IMR-90 (cell line): Measurements from ENCODE around the gene NEUROD4. TPM values are rescaled to one million over a fixed set of nuclear protein-coding genes. Genes with fewer than 3 reads are reported as not detected.
A peak's percentile ranks its signal among the peaks of the same experiment; 100 is the strongest.

Experiments
- ATAC-seq: fragments of 200-7000 bp; cut with Tn5 transposase; 2 replicates; pipeline ENCODE4 v1.9.1; 2020; ENCODE audit warnings: low read depth, mild to moderate bottlenecking, moderate library complexity
- Bru-seq: library from RNA; stranded (reverse); fragments of 400-500 nt; gene quantifications from one replicate; lab custom pipeline; 2021; lab: Mats Ljungman, UMichigan
- BruChase-seq, 2 experiments: library from RNA; stranded (reverse); fragments of 400-500 nt; gene quantifications; one replicate each; lab custom pipeline; 2021; lab: Mats Ljungman, UMichigan
- BruUV-seq: library from RNA; stranded (reverse); fragments of 400-500 nt; replicated peaks from 2 replicates; lab custom pipeline; 2021; lab: Mats Ljungman, UMichigan
- CTCF ChIA-PET: fragments of 300-600 bp; formaldehyde crosslinking; extraction: SDS; loops from one replicate; lab custom pipeline; 2021; ENCODE audit warnings: antibody characterized with exemption; lab: Yijun Ruan, JAX
- POLR2A ChIA-PET: fragments of 300-600 bp; sonication (Branson Sonifier 250); formaldehyde crosslinking; loops from one replicate; lab custom pipeline; 2022; ENCODE audit warnings: antibody characterized with exemption; ENCODE audit not compliant: unreplicated experiment; lab: Charles Lee
- DNase-seq: peaks from one replicate; pipeline ENCODE4 v3.0.0; 2013
- H2AFZ ChIP-seq: replicated peaks from 2 replicates; pipeline ENCODE3; 2013; ENCODE audit warnings: low read length, mild to moderate bottlenecking; ENCODE audit not compliant: poor library complexity
- H2AK5ac ChIP-seq: 2 replicates; pipeline ENCODE4 v1.6.1; 2013; ENCODE audit warnings: low read depth, low read length, inconsistent platforms
- H2AK9ac ChIP-seq: replicated peaks from 2 replicates; pipeline ENCODE3; 2013; ENCODE audit warnings: mild to moderate bottlenecking, low read depth, low read length, moderate library complexity; ENCODE audit not compliant: poor library complexity
- H2BK120ac ChIP-seq: 2 replicates; pipeline ENCODE4 v1.6.1; 2013; ENCODE audit warnings: low read depth, low read length, inconsistent platforms
- H2BK15ac ChIP-seq: 3 replicates; pipeline ENCODE4 v1.6.1; 2013; ENCODE audit warnings: low read depth, low read length, inconsistent platforms
- H2BK20ac ChIP-seq: 2 replicates; pipeline ENCODE4 v1.6.1; 2013; ENCODE audit warnings: low read depth, mild to moderate bottlenecking, inconsistent platforms, low read length, moderate library complexity
- H2BK5ac ChIP-seq: 2 replicates; pipeline ENCODE4 v1.6.1; 2013; ENCODE audit warnings: mild to moderate bottlenecking, low read depth, low read length, inconsistent platforms; ENCODE audit not compliant: poor library complexity, severe bottlenecking
- H3K14ac ChIP-seq: replicated peaks from 2 replicates; pipeline ENCODE4 v1.6.1; 2013; ENCODE audit warnings: low read depth, low read length, inconsistent platforms
- H3K18ac ChIP-seq: 2 replicates; pipeline ENCODE4 v1.6.1; 2013; ENCODE audit warnings: low read depth, low read length, control low read depth
- H3K23ac ChIP-seq: 2 replicates; pipeline ENCODE4 v1.6.1; 2013; ENCODE audit warnings: low read depth, low read length, inconsistent platforms
- H3K27ac ChIP-seq: 2 replicates; pipeline ENCODE4 v1.5.1; 2013; ENCODE audit warnings: mild to moderate bottlenecking, control low read depth, low read length; ENCODE audit not compliant: insufficient read depth
- H3K27me3 ChIP-seq: 2 replicates; pipeline ENCODE4 v1.6.1; 2013; ENCODE audit warnings: low read length; ENCODE audit not compliant: control insufficient read depth, insufficient read depth
- H3K36me3 ChIP-seq: 2 replicates; pipeline ENCODE4 v1.6.1; 2013; ENCODE audit warnings: low read length, mixed read lengths; ENCODE audit not compliant: control insufficient read depth, insufficient read depth
- H3K4ac ChIP-seq: 2 replicates; pipeline ENCODE4 v1.6.1; 2013; ENCODE audit warnings: low read depth, low read length, inconsistent platforms
- H3K4me1 ChIP-seq: 2 replicates; pipeline ENCODE4 v1.6.1; 2013; ENCODE audit warnings: low read length, mixed read lengths; ENCODE audit not compliant: control insufficient read depth, insufficient read depth
- H3K4me2 ChIP-seq: 2 replicates; pipeline ENCODE4 v1.6.1; 2013; ENCODE audit warnings: low read depth, mild to moderate bottlenecking, control low read depth, low read length, moderate library complexity
- H3K4me3 ChIP-seq: 2 replicates; pipeline ENCODE4 v1.5.1; 2013; ENCODE audit warnings: low read depth, mild to moderate bottlenecking, control low read depth, low read length, moderate library complexity; ENCODE audit not compliant: insufficient read depth
- H3K56ac ChIP-seq: 2 replicates; pipeline ENCODE4 v1.6.1; 2013; ENCODE audit warnings: low read length, inconsistent platforms; ENCODE audit not compliant: insufficient read depth; ENCODE audit errors: extremely low read depth
- H3K79me1 ChIP-seq, 2 experiments: 2 replicates each; pipeline ENCODE4 v1.6.1; 2013; ENCODE audit warnings: low read length in 2 of 2, inconsistent platforms in 1 of 2, low read depth in 1 of 2
- H3K9ac ChIP-seq: 2 replicates; pipeline ENCODE4 v1.6.1; 2013; ENCODE audit warnings: low read depth, low read length, control low read depth
- H3K9me1 ChIP-seq: 2 replicates; pipeline ENCODE4 v1.6.1; 2013; ENCODE audit warnings: low read length, inconsistent platforms; ENCODE audit not compliant: insufficient read depth
- H3K9me3 ChIP-seq: 2 replicates; pipeline ENCODE4 v1.6.1; 2013; ENCODE audit warnings: low read length; ENCODE audit not compliant: control insufficient read depth, insufficient read depth
- H4K20me1 ChIP-seq: 2 replicates; pipeline ENCODE4 v1.6.1; 2013; ENCODE audit warnings: low read length, inconsistent platforms; ENCODE audit not compliant: insufficient read depth
- H4K5ac ChIP-seq: 2 replicates; pipeline ENCODE4 v1.6.1; 2013; ENCODE audit warnings: mild to moderate bottlenecking, low read depth, low read length, control low read depth
- H4K8ac ChIP-seq, 2 experiments: 2 replicates each; pipeline ENCODE4 v1.6.1; 2013; ENCODE audit warnings: low read depth in 2 of 2, low read length in 2 of 2, control low read depth in 1 of 2, inconsistent platforms in 1 of 2
- H4K91ac ChIP-seq: 2 replicates; pipeline ENCODE4 v1.6.1; 2013; ENCODE audit warnings: low read depth, low read length, inconsistent platforms; ENCODE audit not compliant: insufficient read depth
- NFE2L2 ChIP-seq: fragments of 150-350 bp; IDR thresholded peaks from 2 replicates; pipeline ENCODE4 v1.6.1; 2016; ENCODE audit warnings: low read depth, mild to moderate bottlenecking, low read length
- RCOR1 ChIP-seq: IDR thresholded peaks from 2 replicates; pipeline ENCODE4 v1.6.1; 2012; ENCODE audit warnings: mild to moderate bottlenecking, low read length, improper control_type of control experiment; ENCODE audit not compliant: insufficient replicate concordance
- WGBS, 2 experiments: methylation state at CpG; one replicate each; pipeline versions ENCODE4 v1.1.5 to v1.1.7; 2013; ENCODE audit warnings: missing lambda C conversion rate in 2 of 2; ENCODE audit not compliant: insufficient read length in 1 of 2; ENCODE audit errors: extremely low coverage in 2 of 2; 5-methylcytosine and 5-hydroxymethylcytosine counted together
- dilution Hi-C: fragments of 300-500 bp; cut with HindIII; formaldehyde crosslinking; loops from one replicate; pipeline ENCODE4 v1.14.3; 2018; ENCODE audit warnings: low sequenced_read_pairs; ENCODE audit not compliant: unreplicated experiment
- in situ Hi-C: fragments of 300-500 bp; cut with MboI; formaldehyde crosslinking; loops from 3 replicates; pipeline ENCODE4 v1.14.3; 2019; ENCODE audit warnings: low sequenced_read_pairs, inconsistent platforms, mixed read lengths
- intact Hi-C: fragments of 100-400 bp; cut with micrococcal nuclease; formaldehyde crosslinking; loops from 2 replicates; pipeline ENCODE4 v1.10.0; 2022
- long read RNA-seq: library from polyadenylated mRNA; unstranded; transcript quantifications from one replicate; pipeline ENCODE4 v2.0.0, GENCODE V29; 2021; ENCODE audit not compliant: unreplicated experiment
- polyA plus RNA-seq, 3 experiments: library from polyadenylated mRNA; depleted of rRNA; stranded (reverse); fragments of >200 nt; gene quantifications; 2 replicates each; pipeline ENCODE4 v1.2.3, GENCODE V29; 2012; ENCODE audit warnings: low replicate concordance in 1 of 3
- total RNA-seq: library from RNA; depleted of rRNA; stranded (reverse); fragments of >200 nt; gene quantifications from 2 replicates; pipeline ENCODE4 v1.2.3, GENCODE V29; 2012; rRNA removed

NEUROD4 gene, protein sequence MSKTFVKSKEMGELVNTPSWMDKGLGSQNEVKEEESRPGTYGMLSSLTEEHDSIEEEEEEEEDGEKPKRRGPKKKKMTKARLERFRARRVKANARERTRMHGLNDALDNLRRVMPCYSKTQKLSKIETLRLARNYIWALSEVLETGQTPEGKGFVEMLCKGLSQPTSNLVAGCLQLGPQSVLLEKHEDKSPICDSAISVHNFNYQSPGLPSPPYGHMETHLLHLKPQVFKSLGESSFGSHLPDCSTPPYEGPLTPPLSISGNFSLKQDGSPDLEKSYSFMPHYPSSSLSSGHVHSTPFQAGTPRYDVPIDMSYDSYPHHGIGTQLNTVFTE
- not detected in 2 replicates for total RNA-seq
- not detected in 2 replicates for polyA plus RNA-seq (2012; rRNA removed)
- polyA plus RNA-seq (2012; cell fraction: cytosol; rRNA removed), result not detected in 2 replicates
- not detected in 2 replicates for polyA plus RNA-seq (2012; cell fraction: nucleus; rRNA removed; ENCODE audit: low replicate concordance)
- not detected for Bru-seq, nascent RNA
- not detected for BruChase-seq, experiment 1, labeled RNA remaining after a 6-hour chase
- BruChase-seq, experiment 2, labeled RNA remaining after a 2-hour chase, result not detected
- long read RNA-seq, result 0 reads

DNA sequence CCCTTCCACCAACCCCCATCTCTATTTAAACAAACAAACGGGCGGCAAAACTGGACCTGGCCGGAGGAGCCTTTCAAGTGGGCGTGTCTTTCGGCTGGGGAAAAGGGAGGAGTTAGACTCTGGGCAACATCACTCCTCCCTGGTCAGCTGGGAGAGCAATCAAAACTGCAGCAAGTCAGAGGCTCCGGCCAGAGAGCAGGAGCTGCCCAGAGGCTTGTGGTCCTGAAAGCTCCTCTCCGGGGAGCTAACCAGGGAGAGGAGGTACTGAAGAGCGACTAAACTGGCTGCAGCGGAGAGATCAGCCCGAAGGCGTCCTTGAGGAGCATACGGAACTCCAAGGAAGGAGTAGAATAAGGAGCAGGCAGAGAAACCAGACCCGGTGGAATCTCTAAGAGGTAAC lies at the start of gene NEUROD4:
TSS of gene NEUROD4 (plus strand) at position 191 of the 400 bp plus-strand sequence. CDS start 6,466 bp downstream, outside the sequence.
- no peak within 1 kb of the TSS for H3K4me2 ChIP-seq
- H3K4me1 ChIP-seq, result no peaks in the 10 kb centered on the region
- WGBS, 2 experiments, result no CpG with 5 or more reads among the region's 13 CpGs
- no peak within 1 kb of the TSS for H2BK120ac ChIP-seq
- DNase-seq (peak; percentile 52), ATAC-seq (peak; percentile 98)
- H3K79me1 ChIP-seq, result no peaks in the 10 kb centered on the region
- no peak within 1 kb of the TSS for H3K56ac ChIP-seq
- no peak within 1 kb of the TSS for H4K5ac ChIP-seq
- H2BK15ac ChIP-seq, result no peak within 1 kb of the TSS
- intact Hi-C loops (no loop called here), dilution Hi-C loops (no loop called here), in situ Hi-C loops (no loop called here)
- H3K9me1 ChIP-seq, result no peaks in the 10 kb centered on the region
- CTCF ChIA-PET, result interaction anchor here (1.0 to 1.4 kb wide), 2 partner anchors 10 to 48 kb away, joined by 3 to 4 read pairs; no protein-coding TSS in a partner anchor
- no peak within 1 kb of the TSS for H3K4ac ChIP-seq
- H3K27me3 ChIP-seq, result no peaks in the 10 kb centered on the region
- no peak within 1 kb of the TSS for H3K4me3 ChIP-seq
- no peak within 1 kb of the TSS for H2BK5ac ChIP-seq
- no peaks in the 10 kb centered on the region for H3K36me3 ChIP-seq
- TF ChIP-seq NFE2L2 (no peak), RCOR1 (peak; percentile 61)
- no peaks in the 10 kb centered on the region for H3K9me3 ChIP-seq
- no peak within 1 kb of the TSS for H3K27ac ChIP-seq
- H4K20me1 ChIP-seq, result no peaks in the 10 kb centered on the region
- H2AK9ac ChIP-seq, result no peak within 1 kb of the TSS
- no peak within 1 kb of the TSS for H2BK20ac ChIP-seq
- no peak within 1 kb of the TSS for H2AK5ac ChIP-seq
- no peak within 1 kb of the TSS for H3K18ac ChIP-seq
- H3K9ac ChIP-seq, result no peak within 1 kb of the TSS
- H4K8ac ChIP-seq, result no peak within 1 kb of the TSS
- H4K91ac ChIP-seq, result no peak within 1 kb of the TSS
- POLR2A ChIA-PET, result no interaction called here
- peak within 1 kb of the TSS; percentile 35 for H2AFZ ChIP-seq
- no TSS peak for BruUV-seq
- H3K14ac ChIP-seq, result no peak within 1 kb of the TSS
- no peak within 1 kb of the TSS for H3K23ac ChIP-seq
